Body of pancreas (tissue), 4 donors: ENCODE data around the gene TMEM184A. TPM values are rescaled to one million over a fixed set of nuclear protein-coding genes. Genes with fewer than 3 reads are reported as not detected.

Source experiments
- ATAC-seq: fragments of 150-250 bp; one replicate; pipeline ENCODE4 v1.9.1; 2016
- DNase-seq, 4 donors: peaks; one replicate each; pipeline ENCODE4 v3.0.0-alpha.2; 2019
- H3K27ac ChIP-seq, 4 donors: fragments of 200-600 bp; sonication (generic); 1 replicate in 3 of 4; 2 replicates in 1 of 4; pipeline versions ENCODE4 v1.5.1 to v1.6.1; 2016 to 2019; ENCODE audit warnings: mild to moderate bottlenecking in 1 of 4, mixed read lengths in 1 of 4, moderate library complexity in 1 of 4
- H3K27me3 ChIP-seq, 2 donors: fragments of 200-600 bp; sonication (generic); one replicate each; pipeline ENCODE4 v1.6.0; 2016; ENCODE audit warnings: mild to moderate bottlenecking in 1 of 2
- H3K36me3 ChIP-seq, 2 donors: fragments of 200-600 bp; sonication (generic); replicated peaks in 1 of 2; 2 replicates each; pipeline ENCODE4 v1.5.1; 2016; ENCODE audit warnings: low read depth in 2 of 2; ENCODE audit not compliant: insufficient read depth in 1 of 2
- H3K4me1 ChIP-seq: fragments of 200-600 bp; sonication (generic); one replicate; pipeline ENCODE4 v1.6.0; 2016
- H3K4me3 ChIP-seq, 2 donors: fragments of 200-600 bp; sonication (generic); 1 replicate in 1 of 2; 2 replicates in 1 of 2; pipeline ENCODE4 v1.5.1; 2016 to 2019
- H3K9me3 ChIP-seq, 3 donors: fragments of 200-600 bp; sonication (generic); 1 replicate in 2 of 3; 2 replicates in 1 of 3; pipeline ENCODE4 v1.5.1; 2016
- CTCF ChIP-seq, 7 experiments: fragments of 450-650 bp in 4 of 7; fragments of 200-600 bp in 3 of 7; sonication (generic) in 3 of 7; IDR thresholded peaks; one replicate each; pipeline ENCODE4 v1.5.1; 2016 to 2019; ENCODE audit warnings: antibody characterized with exemption in 7 of 7
- POLR2A ChIP-seq, 3 donors: fragments of 450-650 bp; IDR thresholded peaks; one replicate each; pipeline ENCODE4 v1.6.1; 2016; ENCODE audit warnings: antibody characterized with exemption in 3 of 3, mild to moderate bottlenecking in 2 of 3
- WGBS, 2 donors: methylation state at CpG; one replicate each; pipeline ENCODE4 v1.1.5; 2017; 5-methylcytosine and 5-hydroxymethylcytosine counted together
- intact Hi-C: fragments of 100-400 bp; cut with DNase I; formaldehyde crosslinking; loops from one replicate; pipeline ENCODE4 v1.15.1; 2023
- total RNA-seq, 2 donors: library from RNA; depleted of rRNA; stranded (reverse); fragments of >200 nt; gene quantifications; one replicate each; pipeline ENCODE4 v1.1.0, GENCODE V29; 2016

Gene TMEM184A
- total RNA-seq, 2 donors from 2014 or later = 21.0 to 65.3 TPM

- intact Hi-C loops = no loop called here
- no peaks in the 10 kb centered on the region for H3K9me3 ChIP-seq
- H3K27ac ChIP-seq = no peak overlapping the region
- no peaks in the 10 kb centered on the region for H3K27me3 ChIP-seq
- 92 to 94% methylated on average over 27 to 41 of the region's 42 CpGs for WGBS, 2 donors
- DNase-seq = peak in 1 of 4 donors; percentile 5
- TF ChIP-seq CTCF (IDR thresholded peaks at IDR 0.05) (no peak), POLR2A (IDR thresholded peaks at IDR 0.05) (no peak)
- H3K4me3 ChIP-seq = no peak overlapping the region
- ATAC-seq = no peak
- peaks cover 34% of the 10 kb centered on the region for H3K4me1 ChIP-seq
- H3K36me3 ChIP-seq = peaks cover 0 to 13% of the 10 kb centered on the region in 2 donors
Observed at GRCh38 chr7:1550005-1550845, 5.8 kb downstream of the TMEM184A start.

- Histone ChIP-seq H3K4me3 (no peak overlapping the region), H3K4me1 (peaks cover 32% of the 10 kb centered on the region), H3K27me3 (no peaks in the 10 kb centered on the region), H3K36me3 (peaks cover 0 to 13% of the 10 kb centered on the region in 2 donors), H3K27ac (no peak overlapping the region), H3K9me3 (no peaks in the 10 kb centered on the region)
- intact Hi-C loops = loop anchor here (5.0 kb wide), 1 partner anchor 47 kb away; the partner anchor contains the start of gene INTS1
- no peak for TF ChIP-seq POLR2A (IDR thresholded peaks at IDR 0.05)
- TF ChIP-seq CTCF (IDR thresholded peaks at IDR 0.05) = no peak
- DNase-seq (no peak), ATAC-seq (no peak)
- 87 to 92% methylated on average over 2 to 22 of the region's 27 CpGs for WGBS, 2 donors
Observed at GRCh38 chr7:1549357-1550004, 6.5 kb downstream of the TMEM184A start.

- Histone ChIP-seq H3K36me3 (peaks cover 0 to 13% of the 10 kb centered on the region in 2 donors), H3K27ac (no peak overlapping the region), H3K9me3 (no peaks in the 10 kb centered on the region), H3K27me3 (no peaks in the 10 kb centered on the region), H3K4me1 (peaks cover 26% of the 10 kb centered on the region), H3K4me3 (no peak overlapping the region)
- TF ChIP-seq POLR2A (IDR thresholded peaks at IDR 0.05) = no peak
- TF ChIP-seq CTCF (IDR thresholded peaks at IDR 0.05) = no peak
- whole genome bisulfite sequencing, 2 donors = 81 to 85% methylated on average over 13 to 14 of the region's 14 CpGs
- intact Hi-C loops = loop anchor here (5.0 kb wide), 1 partner anchor 47 kb away; the partner anchor contains the start of gene INTS1
- no peak for DNase-seq
- ATAC-seq = no peak
Observed at GRCh38 chr7:1548944-1549343, 7.1 kb downstream of the TMEM184A start.

GRCh38 chr7:1548438-1548831, 7.6 kb downstream of the TMEM184A start:
- Histone ChIP-seq H3K27me3 (no peaks in the 10 kb centered on the region), H3K9me3 (no peaks in the 10 kb centered on the region), H3K4me3 (no peak overlapping the region), H3K4me1 (peaks cover 21% of the 10 kb centered on the region), H3K36me3 (peaks cover 0 to 13% of the 10 kb centered on the region in 2 donors), H3K27ac (no peak overlapping the region)
- DNase-seq (no peak), ATAC-seq (no peak)
- intact Hi-C loops = loop anchor here (5.0 kb wide), 1 partner anchor 46 kb away; the partner anchor contains the start of gene INTS1
- no peak for TF ChIP-seq CTCF (IDR thresholded peaks at IDR 0.05)
- TF ChIP-seq POLR2A (IDR thresholded peaks at IDR 0.05) = no peak
- 70 to 86% methylated on average over 17 of the region's 17 CpGs for WGBS, 2 donors
